ENCODE results near the gene NCOA3.

The NCOA3 gene

DNA sequence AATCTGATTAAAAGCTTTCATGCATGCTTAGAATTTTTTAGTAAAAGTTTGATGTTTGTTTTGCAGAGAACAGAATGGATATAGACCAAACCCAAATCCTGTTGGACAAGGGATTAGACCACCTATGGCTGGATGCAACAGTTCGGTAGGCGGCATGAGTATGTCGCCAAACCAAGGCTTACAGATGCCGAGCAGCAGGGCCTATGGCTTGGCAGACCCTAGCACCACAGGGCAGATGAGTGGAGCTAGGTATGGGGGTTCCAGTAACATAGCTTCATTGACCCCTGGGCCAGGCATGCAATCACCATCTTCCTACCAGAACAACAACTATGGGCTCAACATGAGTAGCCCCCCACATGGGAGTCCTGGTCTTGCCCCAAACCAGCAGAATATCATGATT, 133.6 kb downstream of the NCOA3 start:
- TF ChIP-seq, protein P1, sequence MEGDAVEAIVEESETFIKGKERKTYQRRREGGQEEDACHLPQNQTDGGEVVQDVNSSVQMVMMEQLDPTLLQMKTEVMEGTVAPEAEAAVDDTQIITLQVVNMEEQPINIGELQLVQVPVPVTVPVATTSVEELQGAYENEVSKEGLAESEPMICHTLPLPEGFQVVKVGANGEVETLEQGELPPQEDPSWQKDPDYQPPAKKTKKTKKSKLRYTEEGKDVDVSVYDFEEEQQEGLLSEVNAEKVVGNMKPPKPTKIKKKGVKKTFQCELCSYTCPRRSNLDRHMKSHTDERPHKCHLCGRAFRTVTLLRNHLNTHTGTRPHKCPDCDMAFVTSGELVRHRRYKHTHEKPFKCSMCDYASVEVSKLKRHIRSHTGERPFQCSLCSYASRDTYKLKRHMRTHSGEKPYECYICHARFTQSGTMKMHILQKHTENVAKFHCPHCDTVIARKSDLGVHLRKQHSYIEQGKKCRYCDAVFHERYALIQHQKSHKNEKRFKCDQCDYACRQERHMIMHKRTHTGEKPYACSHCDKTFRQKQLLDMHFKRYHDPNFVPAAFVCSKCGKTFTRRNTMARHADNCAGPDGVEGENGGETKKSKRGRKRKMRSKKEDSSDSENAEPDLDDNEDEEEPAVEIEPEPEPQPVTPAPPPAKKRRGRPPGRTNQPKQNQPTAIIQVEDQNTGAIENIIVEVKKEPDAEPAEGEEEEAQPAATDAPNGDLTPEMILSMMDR (IDR thresholded peaks at IDR 0.05; ENCODE audit: low read depth, low read length, missing control alignments) = no peak
- no peak overlapping the region for H3K4me3 ChIP-seq (ENCODE audit: low read depth, low read length)
- no peak for DNase-seq (ENCODE audit: low read depth)

DNA sequence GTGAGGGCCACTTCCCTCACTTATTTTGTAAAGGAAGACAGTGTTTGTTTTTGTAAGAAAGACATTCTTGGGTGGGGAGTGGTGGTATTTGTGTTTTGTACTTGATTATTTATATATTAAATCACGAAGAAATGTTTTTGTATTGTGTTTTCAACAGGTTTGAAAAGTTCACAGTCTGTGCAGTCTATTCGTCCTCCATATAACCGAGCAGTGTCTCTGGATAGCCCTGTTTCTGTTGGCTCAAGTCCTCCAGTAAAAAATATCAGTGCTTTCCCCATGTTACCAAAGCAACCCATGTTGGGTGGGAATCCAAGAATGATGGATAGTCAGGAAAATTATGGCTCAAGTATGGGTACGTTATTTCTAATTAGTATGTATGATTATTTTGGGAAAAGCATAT, 137.2 kb downstream of the NCOA3 start:
- H3K4me3 ChIP-seq (ENCODE audit: low read depth, low read length) = no peak overlapping the region
- TF ChIP-seq, protein P1 (IDR thresholded peaks at IDR 0.05; ENCODE audit: low read depth, low read length, missing control alignments) = no peak
- DNase-seq (ENCODE audit: low read depth) = no peak

DNA sequence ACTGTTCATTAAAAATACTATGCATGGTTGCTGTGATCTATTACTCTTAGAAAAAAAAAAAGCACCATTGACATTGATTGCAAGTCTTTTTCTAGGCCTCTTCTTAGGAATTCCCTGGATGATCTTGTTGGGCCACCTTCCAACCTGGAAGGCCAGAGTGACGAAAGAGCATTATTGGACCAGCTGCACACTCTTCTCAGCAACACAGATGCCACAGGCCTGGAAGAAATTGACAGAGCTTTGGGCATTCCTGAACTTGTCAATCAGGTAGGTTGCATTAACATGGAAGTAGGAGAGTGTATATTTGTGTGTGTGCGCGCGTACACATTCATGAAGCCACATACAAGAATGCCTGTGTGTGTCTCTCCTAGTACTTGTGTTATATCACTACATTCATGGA, 140.4 kb downstream of the NCOA3 start:
- no peak overlapping the region for H3K4me3 ChIP-seq (ENCODE audit: low read depth, low read length)
- no peak for DNase-seq (ENCODE audit: low read depth)
- TF ChIP-seq, protein P1 (IDR thresholded peaks at IDR 0.05; ENCODE audit: low read depth, low read length, missing control alignments) = no peak

DNA sequence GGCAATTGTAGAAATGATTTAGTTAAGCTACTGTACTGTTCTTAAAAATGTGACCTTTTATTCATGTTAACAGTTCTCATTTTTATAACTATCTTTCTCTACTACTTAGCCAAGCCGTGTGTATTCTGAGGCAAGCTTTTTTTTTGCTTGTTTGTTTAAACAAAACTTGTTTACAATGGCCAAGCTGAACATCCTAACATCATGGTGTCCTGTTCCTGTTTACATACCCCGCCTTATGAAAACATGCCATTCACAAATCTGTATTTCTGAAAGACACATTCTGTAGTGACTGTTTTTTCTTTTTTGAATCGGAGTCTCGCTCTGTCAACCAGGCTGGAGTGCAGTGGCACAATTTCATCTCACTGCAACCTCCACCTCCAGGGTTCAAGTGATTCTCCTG, 140.9 kb downstream of the NCOA3 start:
- DNase-seq (ENCODE audit: low read depth) = no peak
- TF ChIP-seq, protein P1 (IDR thresholded peaks at IDR 0.05; ENCODE audit: low read depth, low read length, missing control alignments) = no peak
- H3K4me3 ChIP-seq (ENCODE audit: low read depth, low read length) = no peak overlapping the region

DNA sequence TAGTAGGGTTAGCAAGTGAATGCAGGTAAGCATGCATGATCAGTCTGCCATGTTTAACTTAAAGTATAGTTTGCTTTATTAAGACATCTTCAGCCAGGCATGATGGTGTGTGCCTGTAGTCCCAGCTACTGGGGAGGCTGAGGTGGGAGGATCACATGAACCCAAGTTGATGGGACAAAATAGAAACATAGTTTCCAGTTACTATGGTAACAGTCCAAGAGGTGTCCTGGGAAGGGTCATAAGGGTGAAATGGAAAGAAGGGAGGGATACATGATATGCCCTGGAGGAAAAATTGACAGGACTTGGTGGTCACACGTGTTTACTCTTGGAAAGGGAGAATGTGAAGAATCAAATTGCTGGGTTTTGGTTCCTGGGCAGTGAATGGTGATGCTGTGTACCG, 143.9 kb downstream of the NCOA3 start:
- TF ChIP-seq, protein P1 (IDR thresholded peaks at IDR 0.05; ENCODE audit: low read depth, low read length, missing control alignments) = no peak
- H3K4me3 ChIP-seq (ENCODE audit: low read depth, low read length) = no peak overlapping the region
- DNase-seq (ENCODE audit: low read depth) = no peak

DNA sequence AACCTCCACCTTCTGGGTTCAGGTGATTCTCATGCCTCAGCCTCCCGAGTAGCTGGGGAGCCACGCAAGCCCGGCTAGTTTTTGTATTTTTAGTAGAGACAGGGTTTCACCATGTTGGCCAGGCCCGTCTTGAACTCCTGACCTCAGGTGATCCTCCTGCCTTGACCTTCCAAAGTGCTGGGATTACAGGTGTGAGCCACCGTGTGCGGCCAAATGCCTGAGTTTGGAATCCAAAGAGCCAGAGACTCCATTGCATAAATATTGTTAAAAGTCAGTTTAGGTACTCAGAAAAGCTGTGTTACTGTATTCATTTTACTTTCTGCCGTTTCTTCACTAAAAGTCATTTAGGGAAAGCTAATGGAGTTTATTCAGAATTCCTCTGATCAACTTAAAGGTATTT, 146.3 kb downstream of the NCOA3 start:
- no peak for DNase-seq (ENCODE audit: low read depth)
- TF ChIP-seq, protein P1 (IDR thresholded peaks at IDR 0.05; ENCODE audit: low read depth, low read length, missing control alignments) = no peak

DNA sequence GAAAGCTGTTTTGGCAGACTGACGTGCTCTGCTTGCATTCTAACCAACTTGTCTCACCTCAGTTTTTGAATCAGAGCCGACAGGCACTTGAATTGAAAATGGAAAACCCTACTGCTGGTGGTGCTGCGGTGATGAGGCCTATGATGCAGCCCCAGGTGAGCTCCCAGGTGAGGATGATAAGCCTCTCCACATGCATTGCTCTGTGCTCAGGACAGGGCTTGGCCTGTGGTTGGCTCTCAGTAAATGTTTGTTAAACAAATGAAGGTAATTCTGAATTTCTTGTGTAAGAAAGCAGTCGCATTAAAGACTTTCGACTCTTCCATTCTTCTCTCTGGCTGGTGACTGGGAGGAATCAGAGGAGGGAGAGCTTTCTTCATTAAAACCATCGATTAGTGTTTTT, 147.3 kb downstream of the NCOA3 start:
- DNase-seq (ENCODE audit: low read depth) = no peak
- H3K4me3 ChIP-seq (ENCODE audit: low read depth, low read length) = no peak overlapping the region
- TF ChIP-seq, protein P1 (IDR thresholded peaks at IDR 0.05; ENCODE audit: low read depth, low read length, missing control alignments) = no peak

More for the DNA sequence above, 146.3 kb downstream of the NCOA3 start:
- H3K4me3 ChIP-seq (ENCODE audit: low read depth, low read length) = no peak overlapping the region

Measured in GM12864 (cell line).